NOMO-1 (cell line): ENCODE data around the gene PTK7.
"Not testable (repeated sequence)": the region's sequence is repeated elsewhere in the genome, so short reads cannot be mapped to it uniquely, and the experiment has no call there.

Experiments
- DNase-seq, 2 experiments: peaks; one replicate each; lab custom pipeline; 2025; ENCODE audit not compliant: unreplicated experiment in 2 of 2; lab: John Stamatoyannopoulos, UW

Gene PTK7

DNA sequence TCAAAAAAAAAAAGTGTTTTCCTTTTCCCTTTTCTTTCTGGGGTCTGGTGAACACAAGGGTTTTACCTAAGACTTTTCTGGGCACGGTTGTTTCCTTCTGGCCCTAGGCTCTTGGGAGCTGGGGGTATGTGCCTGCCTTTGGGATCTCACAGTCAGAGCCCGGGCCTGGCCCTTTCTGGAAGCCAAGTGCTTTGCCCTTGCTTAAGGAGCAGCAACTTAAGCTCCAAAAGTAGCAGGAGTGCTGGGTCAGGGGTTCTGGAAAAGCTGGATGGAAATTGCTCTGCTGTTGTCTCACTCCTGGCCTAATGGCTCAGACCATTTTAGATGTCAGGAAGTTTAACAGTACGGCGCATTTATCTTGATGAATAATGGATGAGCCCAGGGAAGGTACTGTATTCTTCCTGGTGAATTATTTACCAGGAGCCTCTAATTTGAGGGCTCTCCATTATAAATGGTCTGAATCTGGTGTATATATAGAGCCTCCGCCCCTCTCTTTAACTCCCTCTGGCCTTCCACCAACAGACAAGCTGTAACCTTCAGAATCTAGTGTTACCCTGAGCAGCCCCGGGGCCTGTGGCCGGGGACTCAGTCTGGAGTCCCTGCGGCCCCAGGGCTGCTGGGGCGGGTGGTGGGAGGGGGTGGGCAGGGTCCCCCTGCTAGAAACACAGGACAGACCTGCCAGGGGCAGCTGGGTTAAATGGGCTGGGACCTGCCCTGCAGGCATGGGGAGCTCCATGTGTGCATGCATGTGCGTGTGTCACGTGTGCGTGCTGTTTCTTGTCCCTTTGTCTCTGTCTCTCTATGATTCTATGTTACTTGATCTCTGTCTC lies 37.5 kb downstream of the PTK7 start:
- DNase-seq = no peak

DNA sequence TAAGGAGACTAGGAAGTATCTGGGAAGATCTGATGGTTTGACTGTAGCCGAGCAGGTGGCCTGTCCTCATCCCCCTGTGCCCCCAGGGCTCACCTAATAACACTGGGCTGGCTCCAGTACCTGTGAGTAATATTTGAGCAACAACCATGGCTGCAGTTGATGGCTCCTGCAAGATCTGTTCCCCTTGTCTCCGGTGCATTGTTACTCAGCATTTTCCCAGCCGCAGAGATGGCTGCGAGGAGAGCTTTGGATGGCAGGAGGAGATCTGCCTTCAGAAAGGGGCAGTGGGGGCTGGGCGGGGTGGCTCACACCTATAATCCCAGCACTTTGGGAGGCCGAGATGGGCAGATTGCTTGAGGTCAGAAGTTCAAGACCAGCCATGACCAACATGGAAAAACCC lies 39.3 kb downstream of the PTK7 start:
- DNase-seq = no peak

GRCh38 chr6:43117466-43117865 lies 41.4 kb downstream of the PTK7 start:
- DNase-seq = not testable (repeated sequence)

DNA sequence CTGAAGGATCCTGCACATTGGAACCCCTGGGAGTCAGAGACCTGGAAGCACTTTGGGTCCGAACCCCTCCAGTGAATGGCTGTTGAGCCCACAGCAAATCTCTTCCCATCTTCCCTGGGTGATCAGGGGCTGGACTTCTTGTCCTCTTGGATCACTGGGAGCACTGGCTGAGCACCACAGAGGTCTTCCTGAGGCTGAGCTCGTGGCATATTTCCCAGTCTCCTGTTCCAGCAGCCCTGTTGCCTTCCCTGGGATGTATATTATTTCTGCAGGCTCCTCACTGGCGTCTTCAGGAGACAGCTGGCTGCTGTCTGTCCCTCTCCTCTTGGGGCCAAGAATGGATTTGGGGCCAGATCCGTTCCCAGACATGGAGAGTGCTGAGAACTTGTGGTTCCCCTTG lies 43.4 kb downstream of the PTK7 start:
- no peak for DNase-seq

- DNase-seq = no peak
Measured at GRCh38 chr6:43120101-43120763, 44.1 kb downstream of the PTK7 start.

DNA sequence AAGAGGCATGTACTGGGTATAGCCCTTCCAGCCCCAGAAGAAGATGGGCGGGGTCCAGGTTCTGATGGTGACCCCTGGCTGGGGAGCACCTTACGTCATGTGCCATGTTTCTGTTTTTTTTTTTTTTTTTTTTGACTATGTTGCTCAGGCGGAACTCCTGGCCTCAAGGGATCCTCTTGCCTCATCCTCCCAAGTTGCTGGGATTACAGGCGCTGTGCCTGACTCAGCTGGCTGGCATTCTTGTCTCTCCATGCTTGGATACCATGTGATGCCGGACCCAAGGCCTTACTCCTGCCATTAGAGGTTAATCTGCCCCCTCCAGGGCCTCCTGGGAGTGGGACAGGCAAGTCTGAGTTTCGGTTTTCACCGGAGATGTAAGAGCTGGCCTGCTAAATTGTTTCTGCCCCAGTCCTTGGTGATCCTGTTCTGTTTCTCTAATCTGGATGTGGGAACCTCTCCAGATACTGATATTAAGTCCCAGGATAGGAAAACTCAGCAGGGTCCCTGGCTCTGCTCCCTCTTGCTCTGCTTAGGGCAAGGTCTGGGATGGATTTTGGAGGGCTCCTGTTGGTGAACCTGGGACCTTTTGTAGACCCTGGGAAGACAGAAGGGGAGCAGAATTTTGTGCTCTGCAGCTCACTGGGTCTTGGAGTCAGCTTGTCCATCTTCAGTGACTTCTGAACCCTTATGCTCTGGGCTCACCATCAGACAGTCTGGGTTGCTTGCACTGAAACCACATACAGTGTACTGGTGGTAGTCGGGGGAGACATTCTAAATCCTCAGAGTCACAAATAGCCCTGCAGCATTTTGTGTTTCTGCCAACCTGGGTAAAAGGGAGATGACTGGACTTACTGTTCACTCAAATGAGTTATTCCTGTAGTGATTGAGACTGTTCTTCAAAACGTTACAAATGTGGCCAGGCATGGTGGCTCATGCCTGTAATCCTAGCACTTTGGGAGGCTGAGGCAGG lies 45.1 kb downstream of the PTK7 start:
- DNase-seq = no peak

DNA sequence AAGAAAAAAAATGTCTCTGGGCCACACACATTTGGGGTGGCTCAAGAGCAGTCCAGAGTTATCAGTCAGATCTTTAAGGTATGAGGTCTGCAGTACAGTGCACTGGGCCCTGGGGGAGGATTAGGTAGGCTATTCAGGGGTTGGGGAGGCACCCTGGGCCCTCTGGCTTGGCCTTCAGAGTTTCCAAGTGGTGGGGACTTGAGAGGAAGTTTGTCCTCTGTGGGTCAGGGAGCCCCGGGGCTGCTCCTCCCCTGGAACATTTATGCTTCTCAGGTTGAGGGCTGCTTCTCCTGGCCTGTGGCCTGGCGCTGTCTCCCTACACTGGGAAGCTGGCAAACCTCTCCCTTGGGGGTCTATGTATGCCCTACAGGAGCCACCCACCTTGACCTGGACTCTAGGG lies 46.0 kb downstream of the PTK7 start:
- DNase-seq = no peak

GRCh38 chr6:43123461-43124314 lies 47.6 kb downstream of the PTK7 start:
- DNase-seq = no peak

GRCh38 chr6:43124481-43124880 lies 48.4 kb downstream of the PTK7 start:
- DNase-seq = no peak

DNA sequence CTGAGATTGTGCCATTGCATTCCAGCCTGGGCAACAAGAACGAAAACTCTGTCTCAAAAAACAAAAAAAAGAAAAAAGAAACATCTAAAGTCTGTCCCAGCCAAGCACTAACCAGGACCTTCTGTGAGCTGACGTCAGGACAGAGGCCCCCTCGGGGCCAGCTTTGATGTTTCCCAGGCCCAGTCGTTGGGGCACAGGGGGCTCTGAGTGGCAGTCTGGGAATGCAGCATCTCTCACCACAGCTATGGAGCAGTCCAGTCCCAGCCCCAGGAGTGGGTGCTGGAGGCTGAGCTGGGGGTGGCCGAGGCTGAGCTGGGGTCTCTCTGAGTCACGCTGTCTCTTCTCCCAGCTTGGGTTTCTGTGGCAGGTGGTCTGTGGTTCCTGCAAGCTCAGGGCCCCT lies 49.0 kb downstream of the PTK7 start:
- no peak for DNase-seq

DNA sequence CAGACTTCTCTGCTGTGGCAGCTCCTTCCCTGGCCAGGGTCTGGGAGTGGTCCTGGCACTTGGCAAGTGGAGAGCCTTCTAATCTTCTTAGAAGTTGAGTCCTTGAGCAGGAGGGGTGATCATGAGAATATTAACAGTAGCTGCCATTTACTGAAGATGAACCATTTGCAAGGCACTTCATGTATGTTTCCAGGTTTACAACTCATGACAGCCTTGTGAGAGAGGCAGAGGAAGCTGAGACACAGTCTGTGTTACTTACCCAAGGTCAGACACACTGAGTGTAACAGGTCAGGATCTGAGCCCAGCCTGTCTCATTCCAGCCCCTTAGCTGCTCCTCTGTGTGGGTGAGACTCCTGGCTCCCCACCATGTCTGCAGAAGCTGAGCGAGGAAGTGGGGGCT lies 49.4 kb downstream of the PTK7 start:
- no peak for DNase-seq

DNA sequence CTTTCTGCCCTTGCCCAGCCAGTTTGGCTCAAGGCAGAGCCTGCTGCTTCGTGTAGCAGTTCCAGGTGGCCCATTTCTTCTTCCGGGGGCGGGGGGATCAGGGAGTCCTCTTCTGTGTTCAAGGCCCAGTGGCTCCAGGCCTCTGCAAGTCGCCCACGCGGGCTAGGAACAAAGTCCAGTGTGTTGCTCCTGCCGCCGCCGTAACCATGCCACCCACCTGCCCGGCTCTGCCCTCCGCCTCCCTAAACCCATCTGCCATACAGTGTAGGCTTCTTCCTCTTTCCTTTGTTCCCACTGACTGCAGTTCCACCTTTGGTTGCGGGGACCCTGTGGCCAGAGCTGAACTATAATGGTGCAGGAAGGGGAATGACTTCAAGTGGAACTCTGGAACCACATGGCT lies 51.1 kb downstream of the PTK7 start:
- DNase-seq = peak in 1 of 2 experiments; percentile 20

DNA sequence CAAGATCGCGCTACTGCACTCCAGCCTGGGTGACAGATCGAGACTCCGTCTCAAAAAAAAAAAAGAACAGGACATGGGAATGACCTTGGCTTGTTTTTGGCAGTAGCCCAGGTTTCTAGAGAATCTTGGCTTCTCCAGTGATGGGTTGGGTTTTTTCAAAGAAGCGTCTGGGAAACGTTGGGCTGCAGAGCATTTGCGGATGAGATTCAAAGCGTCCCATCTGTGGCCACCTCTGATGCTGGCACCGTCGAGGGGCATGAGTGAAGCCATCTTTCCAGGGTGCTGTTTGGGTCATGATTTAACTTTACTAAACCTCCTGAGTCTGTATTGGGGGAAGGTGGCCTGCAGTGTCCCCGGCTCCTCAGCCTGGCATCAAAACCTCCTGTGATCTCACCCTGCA lies 51.8 kb downstream of the PTK7 start:
- no peak for DNase-seq

DNA sequence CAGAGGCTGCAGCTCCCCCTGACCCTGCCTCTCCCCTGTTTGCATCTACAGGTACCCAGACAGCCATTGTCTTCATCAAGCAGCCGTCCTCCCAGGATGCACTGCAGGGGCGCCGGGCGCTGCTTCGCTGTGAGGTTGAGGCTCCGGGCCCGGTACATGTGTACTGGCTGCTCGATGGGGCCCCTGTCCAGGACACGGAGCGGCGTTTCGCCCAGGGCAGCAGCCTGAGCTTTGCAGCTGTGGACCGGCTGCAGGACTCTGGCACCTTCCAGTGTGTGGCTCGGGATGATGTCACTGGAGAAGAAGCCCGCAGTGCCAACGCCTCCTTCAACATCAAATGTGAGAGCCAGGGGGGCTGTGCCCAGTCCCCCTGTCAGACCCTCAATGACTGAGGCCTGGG lies 52.8 kb downstream of the PTK7 start:
- DNase-seq = no peak

- DNase-seq = no peak
Measured at GRCh38 chr6:43129434-43130194, 53.5 kb downstream of the PTK7 start.

GRCh38 chr6:43130429-43130828 lies 54.3 kb downstream of the PTK7 start:
- no peak for DNase-seq

GRCh38 chr6:43131379-43131778 lies 55.3 kb downstream of the PTK7 start:
- DNase-seq = not testable (repeated sequence)

DNA sequence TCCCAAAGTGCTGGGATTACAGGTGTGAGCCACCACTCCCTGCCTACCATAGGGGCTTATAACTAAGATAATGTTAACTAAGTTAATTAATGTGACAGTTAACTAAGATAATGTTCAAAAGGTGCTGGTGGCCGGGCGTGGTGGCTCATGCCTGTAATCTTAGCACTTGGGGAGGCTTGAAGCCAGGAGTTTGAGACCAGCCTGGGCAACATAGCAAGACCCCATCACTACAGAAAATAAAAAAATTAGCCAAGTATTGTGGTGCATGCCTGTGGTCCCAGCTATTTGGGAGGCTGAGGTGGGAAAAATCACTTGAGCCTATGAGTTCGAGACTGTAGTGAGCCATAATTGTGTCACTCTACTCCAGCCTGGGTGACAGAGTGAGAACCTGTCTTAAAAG lies 62.2 kb downstream of the PTK7 start:
- no peak for DNase-seq

GRCh38 chr6:43139973-43140372 lies 63.9 kb downstream of the PTK7 start:
- DNase-seq = not testable (repeated sequence)

DNA sequence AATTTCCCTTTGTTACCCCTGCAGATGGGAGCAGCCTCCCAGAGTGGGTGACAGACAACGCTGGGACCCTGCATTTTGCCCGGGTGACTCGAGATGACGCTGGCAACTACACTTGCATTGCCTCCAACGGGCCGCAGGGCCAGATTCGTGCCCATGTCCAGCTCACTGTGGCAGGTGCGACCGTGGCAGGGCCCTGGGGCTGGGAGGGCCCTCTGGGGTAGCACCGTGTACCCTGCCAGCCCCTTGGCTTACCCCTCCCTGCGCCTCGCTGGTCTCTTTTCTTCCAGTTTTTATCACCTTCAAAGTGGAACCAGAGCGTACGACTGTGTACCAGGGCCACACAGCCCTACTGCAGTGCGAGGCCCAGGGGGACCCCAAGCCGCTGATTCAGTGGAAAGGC lies 65.5 kb downstream of the PTK7 start:
- DNase-seq = no peak
